Measurements from ENCODE around the gene PAX8.
"Not testable (repeated sequence)": the region's sequence is repeated elsewhere in the genome, so short reads cannot be mapped to it uniquely, and the experiment has no call there.

PAX8 gene

DNA sequence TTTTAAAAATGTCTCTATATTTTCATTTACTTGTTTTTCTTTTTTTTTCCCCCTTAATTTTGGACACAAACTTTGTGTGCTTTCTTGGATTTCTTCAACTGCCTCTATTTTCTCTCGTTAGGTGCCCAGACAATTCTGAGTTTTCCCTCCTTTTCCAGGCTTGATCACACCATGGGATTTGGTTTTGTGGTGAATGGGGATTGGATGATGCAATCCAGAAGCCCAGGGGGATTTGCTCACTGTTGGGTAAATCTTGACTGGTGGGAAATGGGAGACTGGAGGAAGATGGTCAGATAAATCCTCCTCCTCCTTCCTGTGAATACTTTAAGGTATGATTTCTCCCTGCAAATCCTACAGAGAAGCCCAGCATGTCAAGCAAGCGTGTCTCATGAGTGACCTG lies 19.5 kb upstream of the PAX8 start:
- no CpG with 5 or more reads among the region's 2 CpGs for WGBS, 2 donors (ENCODE audit: extremely low coverage in 2 of 2, insufficient read length in 2 of 2, insufficient replicate concordance in 1 of 2)

DNA sequence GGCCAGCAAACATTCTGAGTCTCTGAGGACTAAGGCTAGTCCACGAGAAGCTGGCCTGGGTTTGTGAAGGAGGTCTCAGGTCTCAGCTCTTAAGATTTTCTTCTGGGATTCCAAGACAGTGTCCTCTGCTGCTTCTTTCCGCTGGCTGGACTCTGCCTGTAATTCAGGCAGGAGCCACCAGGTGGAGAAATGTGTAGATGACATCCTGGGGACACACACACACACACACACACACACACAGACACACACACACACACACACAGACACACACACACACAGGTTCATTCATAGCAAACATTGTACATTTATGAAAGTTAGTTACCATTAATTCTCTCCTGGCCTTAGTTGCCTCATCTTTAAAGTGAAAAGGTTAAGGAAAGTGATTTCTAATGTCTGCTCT lies 18.9 kb upstream of the PAX8 start:
- not testable (repeated sequence) for H3K14ac ChIP-seq (ENCODE audit: low read length); H3K79me1 ChIP-seq (ENCODE audit: low read depth, low read length); H2BK5ac ChIP-seq (ENCODE audit: low read length); H2AFZ ChIP-seq (ENCODE audit: low read length); H3K23ac ChIP-seq (ENCODE audit: low read depth, low read length, poor library complexity); H3K4me2 ChIP-seq (ENCODE audit: insufficient read depth, low read length, poor library complexity, severe bottlenecking); H3K4ac ChIP-seq (ENCODE audit: low read length); DNase-seq (ENCODE audit: low spot score); H3K4me1 ChIP-seq (ENCODE audit: control insufficient read depth in 2 of 2, insufficient read depth in 1 of 2, low read depth in 1 of 2, low read length in 2 of 2); H3K4me3 ChIP-seq (ENCODE audit: low read length in 2 of 2); H3K27me3 ChIP-seq (ENCODE audit: control insufficient read depth in 3 of 3, insufficient read depth in 3 of 3, low read depth in 1 of 3, low read length in 3 of 3); H2BK12ac ChIP-seq (ENCODE audit: low read length); H2BK15ac ChIP-seq (ENCODE audit: low read length); H3K36me3 ChIP-seq (replicated peaks in 1 of 2; ENCODE audit: control insufficient read depth in 2 of 2, insufficient read depth in 2 of 2, low read length in 2 of 2); H4K91ac ChIP-seq (ENCODE audit: low read depth, low read length, poor library complexity); H3K9me3 ChIP-seq (replicated peaks in 1 of 2; ENCODE audit: control insufficient read depth in 2 of 2, insufficient read depth in 1 of 2, low read depth in 1 of 2, low read length in 2 of 2); H3K27ac ChIP-seq (replicated peaks; ENCODE audit: low read length); H3K18ac ChIP-seq (ENCODE audit: low read length); H4K8ac ChIP-seq (ENCODE audit: low read depth, low read length); H2BK120ac ChIP-seq (ENCODE audit: low read depth, low read length); H3K9ac ChIP-seq (ENCODE audit: low read depth, low read length, poor library complexity); H2AK5ac ChIP-seq (ENCODE audit: low read depth, low read length)
- WGBS, 2 donors (ENCODE audit: extremely low coverage in 2 of 2, insufficient read length in 2 of 2, insufficient replicate concordance in 1 of 2) = no CpG with 5 or more reads among the region's 2 CpGs

More for the DNA sequence above, 19.5 kb upstream of the PAX8 start:
- Histone ChIP-seq H3K4ac (ENCODE audit: low read length) (no peak overlapping the region), H3K14ac (ENCODE audit: low read length) (no peak overlapping the region), H3K18ac (ENCODE audit: low read length) (no peak overlapping the region), H3K4me3 (ENCODE audit: low read length in 2 of 2) (no peak overlapping the region), H3K79me1 (ENCODE audit: low read depth, low read length) (no peaks in the 10 kb centered on the region), H4K91ac (ENCODE audit: low read depth, low read length, poor library complexity) (no peak overlapping the region), H3K23ac (ENCODE audit: low read depth, low read length, poor library complexity) (no peak overlapping the region), H4K8ac (ENCODE audit: low read depth, low read length) (no peak overlapping the region), H2AK5ac (ENCODE audit: low read depth, low read length) (no peak overlapping the region), H3K9ac (ENCODE audit: low read depth, low read length, poor library complexity) (no peak overlapping the region), H3K4me2 (ENCODE audit: insufficient read depth, low read length, poor library complexity, severe bottlenecking) (no peak overlapping the region), H2AFZ (ENCODE audit: low read length) (no peak overlapping the region), H2BK5ac (ENCODE audit: low read length) (no peak overlapping the region), H3K9me3 (replicated peaks in 1 of 2; ENCODE audit: control insufficient read depth in 2 of 2, insufficient read depth in 1 of 2, low read depth in 1 of 2, low read length in 2 of 2) (peaks cover 0 to 8% of the 10 kb centered on the region in 2 donors), H3K27ac (replicated peaks; ENCODE audit: low read length) (no peak overlapping the region), H2BK15ac (ENCODE audit: low read length) (no peak overlapping the region), H3K36me3 (replicated peaks in 1 of 2; ENCODE audit: control insufficient read depth in 2 of 2, insufficient read depth in 2 of 2, low read length in 2 of 2) (no peaks in the 10 kb centered on the region), H3K4me1 (ENCODE audit: control insufficient read depth in 2 of 2, insufficient read depth in 1 of 2, low read depth in 1 of 2, low read length in 2 of 2) (peaks cover 0 to 5% of the 10 kb centered on the region in 2 donors), H3K27me3 (ENCODE audit: control insufficient read depth in 3 of 3, insufficient read depth in 3 of 3, low read depth in 1 of 3, low read length in 3 of 3) (no peaks in the 10 kb centered on the region), H2BK120ac (ENCODE audit: low read depth, low read length) (no peak overlapping the region), H2BK12ac (ENCODE audit: low read length) (no peak overlapping the region)
- no peak for DNase-seq (ENCODE audit: low spot score)

GRCh38 chr2:113291191-113291590 lies 12.5 kb upstream of the PAX8 start:
- no peaks in the 10 kb centered on the region for H3K79me1 ChIP-seq (ENCODE audit: low read depth, low read length)
- H2BK12ac ChIP-seq (ENCODE audit: low read length) = no peak overlapping the region
- H2BK120ac ChIP-seq (ENCODE audit: low read depth, low read length) = no peak overlapping the region
- no peak overlapping the region for H3K14ac ChIP-seq (ENCODE audit: low read length)
- no peak overlapping the region for H3K9ac ChIP-seq (ENCODE audit: low read depth, low read length, poor library complexity)
- no CpG with 5 or more reads among the region's 28 CpGs for WGBS, 2 donors (ENCODE audit: extremely low coverage in 2 of 2, insufficient read length in 2 of 2, insufficient replicate concordance in 1 of 2)
- peak overlapping the region; percentile 31 for H3K4me2 ChIP-seq (ENCODE audit: insufficient read depth, low read length, poor library complexity, severe bottlenecking)
- H3K4me1 ChIP-seq (ENCODE audit: control insufficient read depth in 2 of 2, insufficient read depth in 1 of 2, low read depth in 1 of 2, low read length in 2 of 2) = peaks cover 0 to 3% of the 10 kb centered on the region in 2 donors
- H3K23ac ChIP-seq (ENCODE audit: low read depth, low read length, poor library complexity) = no peak overlapping the region
- H4K8ac ChIP-seq (ENCODE audit: low read depth, low read length) = no peak overlapping the region
- no peak overlapping the region for H4K91ac ChIP-seq (ENCODE audit: low read depth, low read length, poor library complexity)
- H2AK5ac ChIP-seq (ENCODE audit: low read depth, low read length) = no peak overlapping the region
- H2BK15ac ChIP-seq (ENCODE audit: low read length) = no peak overlapping the region
- no peak overlapping the region for H3K27ac ChIP-seq (replicated peaks; ENCODE audit: low read length)
- no peak overlapping the region for H3K18ac ChIP-seq (ENCODE audit: low read length)
- peak; percentile 18 for DNase-seq (ENCODE audit: low spot score)
- no peak overlapping the region for H3K4ac ChIP-seq (ENCODE audit: low read length)
- H3K36me3 ChIP-seq (replicated peaks in 1 of 2; ENCODE audit: control insufficient read depth in 2 of 2, insufficient read depth in 2 of 2, low read length in 2 of 2) = no peaks in the 10 kb centered on the region
- no peaks in the 10 kb centered on the region for H3K9me3 ChIP-seq (replicated peaks in 1 of 2; ENCODE audit: control insufficient read depth in 2 of 2, insufficient read depth in 1 of 2, low read depth in 1 of 2, low read length in 2 of 2)
- H3K27me3 ChIP-seq (ENCODE audit: control insufficient read depth in 3 of 3, insufficient read depth in 3 of 3, low read depth in 1 of 3, low read length in 3 of 3) = peaks cover 0 to 10% (median 0%) of the 10 kb centered on the region in 3 experiments
- no peak overlapping the region for H3K4me3 ChIP-seq (ENCODE audit: low read length in 2 of 2)
- peak overlapping the region; percentile 49 for H2AFZ ChIP-seq (ENCODE audit: low read length)
- H2BK5ac ChIP-seq (ENCODE audit: low read length) = no peak overlapping the region

- not testable (repeated sequence) for H2AFZ ChIP-seq (ENCODE audit: low read length); H3K4me1 ChIP-seq (ENCODE audit: control insufficient read depth in 2 of 2, insufficient read depth in 1 of 2, low read depth in 1 of 2, low read length in 2 of 2); H2BK12ac ChIP-seq (ENCODE audit: low read length); H4K91ac ChIP-seq (ENCODE audit: low read depth, low read length, poor library complexity); H3K14ac ChIP-seq (ENCODE audit: low read length); H3K4ac ChIP-seq (ENCODE audit: low read length); H3K36me3 ChIP-seq (replicated peaks in 1 of 2; ENCODE audit: control insufficient read depth in 2 of 2, insufficient read depth in 2 of 2, low read length in 2 of 2); H2AK5ac ChIP-seq (ENCODE audit: low read depth, low read length); H3K27ac ChIP-seq (replicated peaks; ENCODE audit: low read length); H3K23ac ChIP-seq (ENCODE audit: low read depth, low read length, poor library complexity); H2BK5ac ChIP-seq (ENCODE audit: low read length); H3K18ac ChIP-seq (ENCODE audit: low read length); H4K8ac ChIP-seq (ENCODE audit: low read depth, low read length); H3K4me3 ChIP-seq (ENCODE audit: low read length in 2 of 2); H2BK15ac ChIP-seq (ENCODE audit: low read length); H3K4me2 ChIP-seq (ENCODE audit: insufficient read depth, low read length, poor library complexity, severe bottlenecking); H3K79me1 ChIP-seq (ENCODE audit: low read depth, low read length); H3K9ac ChIP-seq (ENCODE audit: low read depth, low read length, poor library complexity); DNase-seq (ENCODE audit: low spot score); H3K9me3 ChIP-seq (replicated peaks in 1 of 2; ENCODE audit: control insufficient read depth in 2 of 2, insufficient read depth in 1 of 2, low read depth in 1 of 2, low read length in 2 of 2); H2BK120ac ChIP-seq (ENCODE audit: low read depth, low read length)
- WGBS, 2 donors (ENCODE audit: extremely low coverage in 2 of 2, insufficient read length in 2 of 2, insufficient replicate concordance in 1 of 2) = no CpG with 5 or more reads among the region's 5 CpGs
- H3K27me3 ChIP-seq (ENCODE audit: control insufficient read depth in 3 of 3, insufficient read depth in 3 of 3, low read depth in 1 of 3, low read length in 3 of 3) = peaks cover 0 to 10% (median 0%) of the 10 kb centered on the region in 3 experiments
Measured at GRCh38 chr2:113288674-113289149, 10.0 kb upstream of the PAX8 start.
